ENCODE measurements around the gene CDYL2. TPM values are rescaled to one million over a fixed set of nuclear protein-coding genes. Genes with fewer than 3 reads are reported as not detected.

Gene CDYL2
- total and polyA plus RNA-seq, 5 donors from 2014 or later, result 1.2 to 37.6 (median 1.6) TPM

DNA sequence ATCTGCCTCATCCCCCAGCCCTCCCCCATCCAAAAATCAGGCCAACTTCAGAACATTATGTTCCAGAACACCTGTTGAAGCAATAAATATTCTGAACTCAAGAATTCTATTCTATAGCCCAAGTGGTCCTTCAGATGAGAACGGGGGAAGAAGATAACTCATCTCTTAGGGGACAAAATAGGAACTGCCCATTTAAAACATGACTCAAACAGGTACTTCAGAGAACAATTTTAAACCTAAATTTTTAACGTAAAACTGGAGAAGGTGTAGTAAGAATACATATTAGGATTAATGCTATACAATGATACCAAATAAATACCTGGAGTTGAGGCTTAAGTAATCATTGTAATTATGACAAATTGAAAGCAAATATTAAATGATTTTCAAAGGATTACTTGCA, 112.1 kb downstream of the CDYL2 start:
- Histone ChIP-seq H3K9me3 (ENCODE audit: control insufficient read depth in 2 of 2, low read length in 2 of 2) (no peaks in the 10 kb centered on the region), H3K4me1 (ENCODE audit: control insufficient read depth, insufficient read depth, low read length, poor library complexity, severe bottlenecking) (peaks cover 5% of the 10 kb centered on the region), H3K36me3 (ENCODE audit: control insufficient read depth, insufficient read depth, low read length) (no peaks in the 10 kb centered on the region), H3K4me3 (ENCODE audit: low read depth, low read length) (no peak overlapping the region), H3K27me3 (ENCODE audit: control insufficient read depth, insufficient read depth, low read length) (no peaks in the 10 kb centered on the region), H3K27ac (ENCODE audit: insufficient read depth, low read length, poor library complexity, severe bottlenecking) (no peak overlapping the region)
- no peaks in the 10 kb centered on the region for H3K27me3 Mint-ChIP-seq
- DNase-seq (no peak), ATAC-seq (ENCODE audit: low read depth in 2 of 2) (no peak)
- H3K36me3 Mint-ChIP-seq, result peaks cover 4% of the 10 kb centered on the region
- H3K4me1 Mint-ChIP-seq, result peaks cover 35 to 56% (median 37%) of the 10 kb centered on the region in 4 donors
- H3K9me3 Mint-ChIP-seq, result peaks cover 0 to 2% (median 0%) of the 10 kb centered on the region in 7 donors
- H3K27ac Mint-ChIP-seq, result peak overlapping the region in 2 of 3 donors; percentile 11 to 24
- H3K4me3 Mint-ChIP-seq, result no peak overlapping the region

DNA sequence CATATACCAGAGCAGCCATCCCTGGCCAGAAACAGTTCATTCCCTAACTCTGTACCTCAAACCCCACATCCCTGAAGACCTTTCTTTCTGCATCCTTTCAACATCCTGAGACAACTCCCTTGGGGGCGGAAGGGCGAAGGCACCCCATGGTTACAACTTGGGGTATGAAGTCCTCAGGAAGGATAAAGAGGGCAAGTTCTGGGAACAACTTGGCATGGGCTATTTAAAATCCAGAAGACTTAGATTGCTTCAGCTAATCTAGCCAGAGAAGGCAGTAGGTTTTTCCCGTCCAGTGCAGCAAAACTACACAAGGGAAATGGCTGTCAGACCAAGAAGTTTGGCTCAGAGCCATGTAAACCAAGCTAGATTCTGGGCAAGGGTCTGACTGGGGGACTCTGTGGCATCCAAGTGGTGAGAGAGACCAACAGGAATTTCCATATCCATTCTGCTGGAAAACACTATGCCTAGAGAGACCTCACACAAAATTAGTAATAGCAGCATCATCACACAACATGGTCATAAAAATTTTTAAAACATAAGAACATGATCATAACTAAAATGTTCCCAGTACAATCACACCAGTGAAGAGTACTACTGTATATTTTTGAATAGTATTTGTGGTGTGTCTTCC, 113.2 kb downstream of the CDYL2 start:
- no peak for ATAC-seq (ENCODE audit: low read depth in 2 of 2)
- DNase-seq, result no peak
- peak overlapping the region in 2 of 3 donors; percentile 13 to 24 for H3K27ac Mint-ChIP-seq
- H3K9me3 ChIP-seq (ENCODE audit: control insufficient read depth in 2 of 2, low read length in 2 of 2), result no peaks in the 10 kb centered on the region
- peaks cover 33 to 53% (median 36%) of the 10 kb centered on the region in 4 donors for H3K4me1 Mint-ChIP-seq
- H3K4me3 Mint-ChIP-seq, result no peak overlapping the region
- no peaks in the 10 kb centered on the region for H3K27me3 Mint-ChIP-seq
- no peaks in the 10 kb centered on the region for H3K36me3 ChIP-seq (ENCODE audit: control insufficient read depth, insufficient read depth, low read length)
- no peaks in the 10 kb centered on the region for H3K27me3 ChIP-seq (ENCODE audit: control insufficient read depth, insufficient read depth, low read length)
- no peak overlapping the region for H3K4me3 ChIP-seq (ENCODE audit: low read depth, low read length)
- peaks cover 5% of the 10 kb centered on the region for H3K4me1 ChIP-seq (ENCODE audit: control insufficient read depth, insufficient read depth, low read length, poor library complexity, severe bottlenecking)
- H3K27ac ChIP-seq (ENCODE audit: insufficient read depth, low read length, poor library complexity, severe bottlenecking), result no peak overlapping the region
- no peaks in the 10 kb centered on the region for H3K36me3 Mint-ChIP-seq
- H3K9me3 Mint-ChIP-seq, result peaks cover 0 to 2% (median 0%) of the 10 kb centered on the region in 7 donors

DNA sequence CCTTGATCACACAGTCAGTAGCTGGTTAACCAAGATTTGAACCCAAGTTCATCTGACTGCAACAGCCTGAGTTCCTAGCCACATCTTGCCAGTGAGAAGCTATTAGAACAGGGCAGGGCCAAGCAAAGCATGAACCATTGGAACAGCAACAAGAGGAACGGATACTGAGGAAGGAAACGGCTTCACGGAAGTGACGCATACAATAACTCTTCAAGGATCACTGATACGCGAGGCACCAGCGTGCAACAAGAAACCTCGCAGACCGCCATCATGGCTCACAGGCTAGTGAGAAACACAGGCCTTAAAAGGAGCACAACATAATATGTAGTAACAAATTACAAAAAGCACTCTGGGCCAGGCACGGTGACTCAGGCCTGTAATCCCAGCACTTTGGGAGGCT, 114.9 kb downstream of the CDYL2 start:
- no peaks in the 10 kb centered on the region for H3K36me3 Mint-ChIP-seq
- H3K9me3 Mint-ChIP-seq, result peaks cover 0 to 2% (median 0%) of the 10 kb centered on the region in 7 donors
- H3K4me1 Mint-ChIP-seq, result peaks cover 16 to 37% (median 23%) of the 10 kb centered on the region in 4 donors
- no peaks in the 10 kb centered on the region for H3K27me3 ChIP-seq (ENCODE audit: control insufficient read depth, insufficient read depth, low read length)
- ATAC-seq (ENCODE audit: low read depth in 2 of 2) (no peak), DNase-seq (no peak)
- peak overlapping the region in 1 of 3 donors; percentile 37 for H3K27ac Mint-ChIP-seq
- H3K4me3 Mint-ChIP-seq, result no peak overlapping the region
- H3K9me3 ChIP-seq (ENCODE audit: control insufficient read depth in 2 of 2, low read length in 2 of 2), result no peaks in the 10 kb centered on the region
- no peak overlapping the region for H3K27ac ChIP-seq (ENCODE audit: insufficient read depth, low read length, poor library complexity, severe bottlenecking)
- H3K36me3 ChIP-seq (ENCODE audit: control insufficient read depth, insufficient read depth, low read length), result peaks cover 4% of the 10 kb centered on the region
- H3K27me3 Mint-ChIP-seq, result no peaks in the 10 kb centered on the region
- H3K4me3 ChIP-seq (ENCODE audit: low read depth, low read length), result no peak overlapping the region
- H3K4me1 ChIP-seq (ENCODE audit: control insufficient read depth, insufficient read depth, low read length, poor library complexity, severe bottlenecking), result no peaks in the 10 kb centered on the region

DNA sequence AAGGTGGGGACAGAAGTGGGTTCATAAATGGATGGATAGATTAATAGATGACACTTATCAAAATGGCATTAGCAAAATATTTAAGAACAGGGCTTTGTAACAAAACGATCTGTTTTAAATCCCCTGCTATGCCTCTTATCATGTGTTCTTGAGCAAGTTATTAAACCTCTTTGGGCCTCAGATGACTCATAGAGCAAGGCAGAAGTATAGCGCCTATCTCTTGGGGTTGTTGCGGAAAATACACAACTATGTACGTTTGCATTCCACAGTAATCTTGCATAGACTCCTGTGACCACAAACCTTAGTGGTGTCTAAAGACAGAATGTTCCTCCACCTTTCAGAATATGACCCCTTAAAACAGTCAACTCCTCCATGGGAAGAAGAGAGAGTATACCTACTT, 116.8 kb downstream of the CDYL2 start:
- Histone ChIP-seq H3K4me3 (ENCODE audit: low read depth, low read length) (no peak overlapping the region), H3K27ac (ENCODE audit: insufficient read depth, low read length, poor library complexity, severe bottlenecking) (no peak overlapping the region), H3K36me3 (ENCODE audit: control insufficient read depth, insufficient read depth, low read length) (peaks cover 8% of the 10 kb centered on the region), H3K9me3 (ENCODE audit: control insufficient read depth in 2 of 2, low read length in 2 of 2) (no peaks in the 10 kb centered on the region), H3K27me3 (ENCODE audit: control insufficient read depth, insufficient read depth, low read length) (no peaks in the 10 kb centered on the region), H3K4me1 (ENCODE audit: control insufficient read depth, insufficient read depth, low read length, poor library complexity, severe bottlenecking) (no peaks in the 10 kb centered on the region)
- H3K36me3 Mint-ChIP-seq, result peaks cover 8% of the 10 kb centered on the region
- H3K9me3 Mint-ChIP-seq, result peaks cover 0 to 2% (median 0%) of the 10 kb centered on the region in 7 donors
- H3K4me3 Mint-ChIP-seq, result no peak overlapping the region
- ATAC-seq (ENCODE audit: low read depth in 2 of 2) (no peak), DNase-seq (no peak)
- peaks cover 13 to 24% (median 14%) of the 10 kb centered on the region in 4 donors for H3K4me1 Mint-ChIP-seq
- H3K27me3 Mint-ChIP-seq, result no peaks in the 10 kb centered on the region
- H3K27ac Mint-ChIP-seq, result peak overlapping the region in 1 of 3 donors; percentile 10

DNA sequence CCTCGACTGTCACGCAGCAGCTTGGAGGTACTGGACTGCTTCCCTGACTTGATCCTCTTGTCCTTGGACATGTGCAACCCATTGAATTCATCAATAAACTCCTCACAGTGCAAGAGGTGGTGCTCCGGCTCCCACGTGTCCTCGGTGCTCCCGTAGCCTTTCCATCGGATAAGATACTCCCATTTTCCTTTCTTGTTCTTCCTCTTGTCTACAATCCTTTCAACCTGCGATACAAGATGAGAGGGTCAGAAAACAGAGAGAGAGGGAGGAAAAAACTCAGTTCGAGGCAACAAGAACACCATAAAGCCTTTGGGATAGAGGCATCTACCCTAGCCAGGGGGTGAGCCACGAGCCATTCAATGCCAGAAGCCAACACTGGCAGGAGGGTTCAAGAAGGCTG, 119.5 kb downstream of the CDYL2 start:
- H3K4me1 ChIP-seq (ENCODE audit: control insufficient read depth, insufficient read depth, low read length, poor library complexity, severe bottlenecking), result no peaks in the 10 kb centered on the region
- H3K36me3 ChIP-seq (ENCODE audit: control insufficient read depth, insufficient read depth, low read length), result peaks cover 8% of the 10 kb centered on the region
- H3K27me3 Mint-ChIP-seq, result no peaks in the 10 kb centered on the region
- no peak overlapping the region for H3K4me3 ChIP-seq (ENCODE audit: low read depth, low read length)
- no peak overlapping the region for H3K4me3 Mint-ChIP-seq
- H3K4me1 Mint-ChIP-seq, result peaks cover 4 to 12% (median 9%) of the 10 kb centered on the region in 4 donors
- H3K36me3 Mint-ChIP-seq, result peaks cover 17% of the 10 kb centered on the region
- no peak overlapping the region for H3K27ac Mint-ChIP-seq
- no peaks in the 10 kb centered on the region for H3K9me3 ChIP-seq (ENCODE audit: control insufficient read depth in 2 of 2, low read length in 2 of 2)
- no peaks in the 10 kb centered on the region for H3K27me3 ChIP-seq (ENCODE audit: control insufficient read depth, insufficient read depth, low read length)
- H3K9me3 Mint-ChIP-seq, result no peaks in the 10 kb centered on the region
- DNase-seq (no peak), ATAC-seq (ENCODE audit: low read depth in 2 of 2) (no peak)
- H3K27ac ChIP-seq (ENCODE audit: insufficient read depth, low read length, poor library complexity, severe bottlenecking), result no peak overlapping the region

DNA sequence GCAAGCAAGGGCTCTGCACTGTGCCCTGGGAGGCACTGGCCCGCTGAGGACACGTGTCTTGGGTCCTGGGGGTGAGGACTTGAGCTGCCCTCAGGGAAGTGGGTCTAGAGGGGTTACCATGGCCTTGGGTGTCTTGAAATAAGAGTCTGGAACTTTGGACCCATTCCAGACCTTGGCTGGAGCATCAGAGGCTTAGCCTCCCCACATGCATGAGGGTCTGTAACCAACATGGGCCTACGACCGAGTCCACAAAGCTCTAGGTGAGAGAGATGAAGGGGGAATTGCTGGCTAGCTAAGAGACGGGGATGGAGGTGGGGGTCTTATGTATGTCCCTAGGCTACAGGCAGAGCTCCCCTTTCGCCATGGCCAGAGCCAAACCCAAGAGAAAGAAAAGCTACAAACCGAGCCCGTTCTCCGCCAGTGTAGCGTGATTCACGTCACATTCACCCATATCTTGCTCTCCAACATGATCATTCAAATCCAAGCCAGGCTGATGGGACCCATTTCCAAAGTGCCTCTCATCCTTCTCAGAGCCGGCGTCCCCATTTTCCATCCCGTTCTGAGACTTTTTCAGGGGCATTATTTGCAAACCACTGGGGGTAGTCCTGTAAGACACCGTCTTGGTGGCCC, 120.1 kb downstream of the CDYL2 start:
- no peaks in the 10 kb centered on the region for H3K27me3 ChIP-seq (ENCODE audit: control insufficient read depth, insufficient read depth, low read length)
- no peak overlapping the region for H3K4me3 Mint-ChIP-seq
- H3K36me3 Mint-ChIP-seq, result peaks cover 24% of the 10 kb centered on the region
- H3K4me1 ChIP-seq (ENCODE audit: control insufficient read depth, insufficient read depth, low read length, poor library complexity, severe bottlenecking), result no peaks in the 10 kb centered on the region
- H3K27ac ChIP-seq (ENCODE audit: insufficient read depth, low read length, poor library complexity, severe bottlenecking), result no peak overlapping the region
- peaks cover 0 to 6% (median 0%) of the 10 kb centered on the region in 7 donors for H3K9me3 Mint-ChIP-seq
- peaks cover 8% of the 10 kb centered on the region for H3K36me3 ChIP-seq (ENCODE audit: control insufficient read depth, insufficient read depth, low read length)
- H3K4me3 ChIP-seq (ENCODE audit: low read depth, low read length), result no peak overlapping the region
- no peak overlapping the region for H3K27ac Mint-ChIP-seq
- ATAC-seq (ENCODE audit: low read depth in 2 of 2), result no peak
- DNase-seq, result no peak
- H3K27me3 Mint-ChIP-seq, result no peaks in the 10 kb centered on the region
- peaks cover 4 to 16% (median 9%) of the 10 kb centered on the region in 4 donors for H3K4me1 Mint-ChIP-seq
- no peaks in the 10 kb centered on the region for H3K9me3 ChIP-seq (ENCODE audit: control insufficient read depth in 2 of 2, low read length in 2 of 2)

DNA sequence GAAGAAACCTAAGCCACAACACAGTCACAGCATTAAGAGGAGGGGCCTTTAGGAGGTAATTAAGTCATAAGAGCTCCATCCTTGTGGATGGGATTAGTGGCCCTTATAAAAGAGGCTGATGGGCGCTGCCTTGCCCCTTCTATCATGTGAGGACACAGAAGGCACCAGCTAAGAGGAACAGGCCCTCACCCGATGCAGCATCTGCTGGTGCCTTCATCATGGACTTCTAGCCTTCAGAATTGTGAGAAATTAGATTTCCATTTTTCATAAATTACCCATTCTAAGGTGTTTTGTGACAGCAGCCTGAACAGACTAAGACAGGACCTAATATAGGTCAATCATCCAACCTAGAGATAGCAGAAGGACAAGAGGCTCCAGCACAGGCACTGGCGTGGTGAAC, 120.8 kb downstream of the CDYL2 start:
- no peak overlapping the region for H3K4me3 Mint-ChIP-seq
- peaks cover 24% of the 10 kb centered on the region for H3K36me3 Mint-ChIP-seq
- no peaks in the 10 kb centered on the region for H3K27me3 Mint-ChIP-seq
- H3K27me3 ChIP-seq (ENCODE audit: control insufficient read depth, insufficient read depth, low read length), result no peaks in the 10 kb centered on the region
- no peak for DNase-seq
- H3K9me3 ChIP-seq (ENCODE audit: control insufficient read depth in 2 of 2, low read length in 2 of 2), result no peaks in the 10 kb centered on the region
- no peak for ATAC-seq (ENCODE audit: low read depth in 2 of 2)
- peaks cover 4 to 14% (median 9%) of the 10 kb centered on the region in 4 donors for H3K4me1 Mint-ChIP-seq
- peak overlapping the region in 1 of 3 donors; percentile 77 for H3K27ac Mint-ChIP-seq
- H3K4me1 ChIP-seq (ENCODE audit: control insufficient read depth, insufficient read depth, low read length, poor library complexity, severe bottlenecking), result no peaks in the 10 kb centered on the region
- H3K9me3 Mint-ChIP-seq, result peaks cover 0 to 6% (median 0%) of the 10 kb centered on the region in 7 donors
- H3K4me3 ChIP-seq (ENCODE audit: low read depth, low read length), result no peak overlapping the region
- H3K36me3 ChIP-seq (ENCODE audit: control insufficient read depth, insufficient read depth, low read length), result peaks cover 8% of the 10 kb centered on the region
- H3K27ac ChIP-seq (ENCODE audit: insufficient read depth, low read length, poor library complexity, severe bottlenecking), result no peak overlapping the region

All from CD4-positive, CD25-positive, alpha-beta regulatory T cell (primary cell).